IPS-18a (cell line): ENCODE data around the gene PPOX.

Experiments used
- H3K27ac ChIP-seq: one replicate; pipeline ENCODE4 v1.5.1; 2013; ENCODE audit warnings: low read length
- H3K27me3 ChIP-seq: one replicate; pipeline ENCODE4 v1.6.1; 2013; ENCODE audit warnings: mild to moderate bottlenecking, low read length; ENCODE audit not compliant: control insufficient read depth, insufficient read depth
- H3K36me3 ChIP-seq: one replicate; pipeline ENCODE4 v1.6.1; 2013; ENCODE audit warnings: low read depth, low read length; ENCODE audit not compliant: control insufficient read depth
- H3K4me1 ChIP-seq: one replicate; pipeline ENCODE4 v1.6.1; 2013; ENCODE audit warnings: low read depth, low read length; ENCODE audit not compliant: control insufficient read depth
- H3K4me3 ChIP-seq: one replicate; pipeline ENCODE4 v1.5.1; 2013; ENCODE audit warnings: low read length
- H3K9ac ChIP-seq: one replicate; pipeline ENCODE4 v1.6.1; 2013; ENCODE audit warnings: mild to moderate bottlenecking, low read length, moderate library complexity
- H3K9me3 ChIP-seq: one replicate; pipeline ENCODE4 v1.6.1; 2013; ENCODE audit warnings: low read depth, low read length; ENCODE audit not compliant: control insufficient read depth

The PPOX gene

DNA sequence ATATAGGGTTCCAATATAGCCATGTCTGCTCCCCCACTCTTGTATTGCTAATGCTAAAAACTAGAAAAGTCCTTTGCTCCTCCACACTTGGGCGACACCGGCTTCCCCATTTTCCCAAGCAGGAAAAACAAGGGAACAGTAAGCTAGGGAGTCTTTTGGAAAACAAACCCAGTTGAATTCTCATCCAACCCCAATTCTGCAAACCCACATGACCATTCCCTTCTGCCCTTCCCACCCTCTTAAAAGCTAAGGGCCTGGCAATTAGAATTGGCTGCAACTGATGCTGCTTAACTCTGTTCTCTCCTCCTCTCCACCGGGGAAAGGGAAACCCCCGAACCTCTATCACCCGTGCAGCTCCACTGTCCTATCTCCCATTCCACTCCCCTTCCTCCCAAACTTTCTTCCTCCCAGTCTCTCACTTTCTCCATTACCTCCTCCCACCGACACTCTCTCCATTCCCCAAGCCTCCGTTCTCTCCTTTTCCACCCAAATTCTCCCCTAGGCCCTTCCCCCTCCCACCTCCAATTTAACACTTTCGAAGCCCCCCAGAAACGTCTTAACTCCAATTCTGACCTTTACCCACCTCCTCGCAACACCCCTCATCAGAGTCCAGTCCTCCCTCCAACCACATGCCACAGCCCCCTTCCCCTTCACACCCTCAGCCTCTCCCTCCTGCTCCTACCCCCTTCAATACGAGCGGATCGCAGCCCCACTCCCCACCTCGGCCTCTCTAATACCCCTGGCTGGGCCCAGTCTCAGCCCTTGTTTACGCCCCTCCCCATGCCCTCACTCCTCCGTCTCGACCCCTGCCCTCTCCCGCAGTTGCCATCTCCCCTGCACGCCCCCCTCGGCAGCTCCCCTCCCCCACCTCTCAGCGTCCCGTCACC, 34.5 kb upstream of the PPOX start:
- H3K4me1 ChIP-seq, result peaks cover 9% of the 10 kb centered on the region
- H3K9ac ChIP-seq, result peak overlapping the region; percentile 88
- no peaks in the 10 kb centered on the region for H3K9me3 ChIP-seq
- no peaks in the 10 kb centered on the region for H3K27me3 ChIP-seq
- peaks cover 26% of the 10 kb centered on the region for H3K36me3 ChIP-seq
- H3K27ac ChIP-seq, result peak overlapping the region; percentile 59
- H3K4me3 ChIP-seq, result peak overlapping the region; percentile 84

DNA sequence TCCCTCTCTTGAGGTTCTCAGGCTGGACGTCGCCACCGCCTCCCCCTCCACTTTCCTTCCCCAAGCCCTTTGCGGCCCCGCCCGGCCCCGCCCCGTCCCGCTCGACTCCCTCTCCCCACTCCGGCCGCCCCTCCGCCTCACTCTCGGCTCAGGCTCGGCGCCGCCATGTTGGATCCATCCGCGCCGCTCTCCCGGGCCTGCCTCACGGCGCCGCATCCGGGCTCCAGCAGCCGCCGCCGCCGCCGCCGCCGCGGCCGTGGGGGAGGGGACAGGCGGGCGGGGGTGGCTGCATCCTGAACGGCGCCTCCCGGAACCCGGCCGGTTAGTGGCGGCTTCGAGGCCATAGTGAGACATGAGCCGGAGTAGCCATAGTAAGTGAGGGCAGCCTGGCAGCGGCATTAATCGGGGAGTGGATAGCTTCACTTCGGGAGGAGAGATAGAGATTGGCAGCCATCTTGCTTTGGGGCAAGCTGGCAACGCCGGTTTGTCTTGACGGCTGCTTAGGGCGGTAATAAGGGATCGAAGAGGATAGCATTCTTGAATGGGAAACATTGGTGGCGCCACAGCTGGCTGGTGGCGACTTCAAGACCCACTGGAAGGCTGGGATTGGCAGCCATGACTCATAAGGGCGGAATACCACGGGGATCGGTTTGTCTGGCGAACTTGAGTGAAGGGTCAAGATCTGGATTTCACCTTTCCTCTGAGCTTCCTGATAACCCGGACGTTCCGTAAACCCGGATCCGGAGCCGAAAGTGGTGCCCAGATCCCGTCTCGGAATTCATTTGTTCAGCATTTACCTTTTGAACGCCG, 33.6 kb upstream of the PPOX start, which contains the start of gene DEDD:
DEDD (minus strand) TSS at position 258 of the 810 bp plus-strand sequence. CDS start 8,205 bp downstream, outside the sequence.
- peaks cover 9% of the 10 kb centered on the region for H3K4me1 ChIP-seq
- H3K9me3 ChIP-seq, result no peaks in the 10 kb centered on the region
- peak within 1 kb of the TSS; percentile 98 for H3K27ac ChIP-seq
- no peaks in the 10 kb centered on the region for H3K27me3 ChIP-seq
- peak within 1 kb of the TSS; percentile 84 for H3K4me3 ChIP-seq
- peak within 1 kb of the TSS; percentile 88 for H3K9ac ChIP-seq
- peaks cover 20% of the 10 kb centered on the region for H3K36me3 ChIP-seq

DNA sequence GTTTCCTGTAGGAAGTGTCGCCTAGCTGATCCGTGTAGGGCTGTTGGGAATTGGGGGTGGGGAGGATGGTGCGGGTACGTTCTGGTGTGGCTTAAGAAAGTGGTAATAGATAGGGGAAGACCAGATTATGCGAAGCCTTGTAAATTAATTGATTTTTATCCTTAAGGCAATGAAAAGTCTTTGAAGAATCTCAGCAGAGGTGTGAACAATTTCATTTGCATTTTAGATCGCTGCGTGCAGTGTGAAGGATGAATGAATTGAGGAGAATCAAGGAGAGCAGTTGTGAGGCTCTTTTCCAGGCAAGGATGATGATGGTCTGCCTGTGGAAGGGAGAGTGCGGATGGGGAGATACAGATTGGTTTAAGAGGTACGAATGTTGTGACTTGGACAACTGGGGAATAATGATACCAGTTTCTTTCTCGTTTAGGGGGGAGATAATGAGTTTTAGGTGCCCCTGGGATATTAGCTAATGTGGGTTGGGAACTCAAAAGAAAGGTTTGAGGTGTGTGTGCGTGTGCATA, 32.9 kb upstream of the PPOX start:
- Histone ChIP-seq H3K9me3 (no peaks in the 10 kb centered on the region), H3K4me3 (peak overlapping the region; percentile 84), H3K4me1 (peaks cover 9% of the 10 kb centered on the region), H3K27ac (peak overlapping the region; percentile 98), H3K27me3 (no peaks in the 10 kb centered on the region), H3K36me3 (peaks cover 13% of the 10 kb centered on the region), H3K9ac (peak overlapping the region; percentile 88)

DNA sequence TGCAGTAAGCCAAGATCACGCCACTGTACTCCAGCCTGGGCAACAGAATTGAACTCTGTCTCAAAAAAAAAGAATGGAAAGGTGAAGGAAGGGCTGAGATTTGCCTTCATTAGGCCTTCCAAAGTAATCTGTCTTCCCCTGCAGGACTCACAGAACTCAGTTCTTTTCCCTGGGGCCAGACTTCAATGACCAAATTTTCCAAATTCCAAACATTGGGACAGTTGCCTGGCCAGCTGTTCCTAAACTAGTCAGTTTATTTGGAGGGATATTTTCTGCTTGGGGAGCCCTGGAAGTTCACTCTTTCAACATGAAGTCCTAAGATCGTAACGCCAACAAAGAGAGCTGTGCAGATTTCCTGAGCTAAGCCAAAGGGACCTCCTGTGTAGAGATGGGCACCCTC, 28.3 kb upstream of the PPOX start:
- H3K36me3 ChIP-seq, result no peaks in the 10 kb centered on the region
- H3K9ac ChIP-seq, result no peak overlapping the region
- no peaks in the 10 kb centered on the region for H3K27me3 ChIP-seq
- no peaks in the 10 kb centered on the region for H3K4me1 ChIP-seq
- H3K27ac ChIP-seq, result no peak overlapping the region
- H3K9me3 ChIP-seq, result no peaks in the 10 kb centered on the region
- H3K4me3 ChIP-seq, result no peak overlapping the region

DNA sequence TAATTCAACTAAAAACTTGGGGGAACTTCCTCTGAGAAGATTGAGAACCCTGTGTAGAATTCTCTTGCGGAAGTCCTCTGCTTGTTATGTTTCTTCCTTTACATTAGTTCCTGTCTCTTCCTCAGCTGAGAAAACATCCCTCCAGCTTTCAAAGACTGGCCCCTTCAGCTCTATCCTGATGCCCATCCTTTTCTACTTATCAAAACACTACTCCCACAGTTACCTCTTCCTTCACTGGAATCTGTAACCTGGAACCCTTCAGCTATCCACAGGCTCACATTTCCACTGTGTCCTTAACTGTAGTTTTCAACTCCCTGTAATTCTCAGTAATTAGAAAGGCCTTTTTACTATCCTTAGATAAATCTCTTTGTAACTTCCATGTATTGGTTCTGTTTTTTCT, 27.8 kb upstream of the PPOX start:
- Histone ChIP-seq H3K4me1 (no peaks in the 10 kb centered on the region), H3K27ac (no peak overlapping the region), H3K4me3 (no peak overlapping the region), H3K9me3 (no peaks in the 10 kb centered on the region), H3K27me3 (no peaks in the 10 kb centered on the region), H3K36me3 (no peaks in the 10 kb centered on the region), H3K9ac (no peak overlapping the region)

DNA sequence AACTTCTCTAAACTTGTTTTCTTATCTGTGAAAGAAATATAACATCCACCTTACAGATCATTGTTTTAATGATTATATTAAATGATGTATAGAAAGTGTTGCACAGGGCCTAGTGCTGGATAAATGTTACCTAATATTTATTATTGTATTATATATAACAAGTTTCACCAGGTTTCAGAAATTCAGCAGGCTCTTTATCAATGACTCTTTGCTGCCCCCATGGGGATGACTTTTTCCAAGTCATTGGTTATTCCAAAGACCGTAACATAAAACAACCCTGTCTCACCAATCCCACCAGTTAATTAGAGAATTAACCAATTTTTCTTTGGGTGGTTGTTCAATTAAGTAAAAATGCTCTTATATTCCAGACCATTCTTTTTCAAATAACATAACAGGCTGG, 26.5 kb upstream of the PPOX start:
- Histone ChIP-seq H3K27me3 (no peaks in the 10 kb centered on the region), H3K9me3 (no peaks in the 10 kb centered on the region), H3K4me3 (no peak overlapping the region), H3K27ac (no peak overlapping the region), H3K4me1 (no peaks in the 10 kb centered on the region), H3K36me3 (no peaks in the 10 kb centered on the region), H3K9ac (no peak overlapping the region)

DNA sequence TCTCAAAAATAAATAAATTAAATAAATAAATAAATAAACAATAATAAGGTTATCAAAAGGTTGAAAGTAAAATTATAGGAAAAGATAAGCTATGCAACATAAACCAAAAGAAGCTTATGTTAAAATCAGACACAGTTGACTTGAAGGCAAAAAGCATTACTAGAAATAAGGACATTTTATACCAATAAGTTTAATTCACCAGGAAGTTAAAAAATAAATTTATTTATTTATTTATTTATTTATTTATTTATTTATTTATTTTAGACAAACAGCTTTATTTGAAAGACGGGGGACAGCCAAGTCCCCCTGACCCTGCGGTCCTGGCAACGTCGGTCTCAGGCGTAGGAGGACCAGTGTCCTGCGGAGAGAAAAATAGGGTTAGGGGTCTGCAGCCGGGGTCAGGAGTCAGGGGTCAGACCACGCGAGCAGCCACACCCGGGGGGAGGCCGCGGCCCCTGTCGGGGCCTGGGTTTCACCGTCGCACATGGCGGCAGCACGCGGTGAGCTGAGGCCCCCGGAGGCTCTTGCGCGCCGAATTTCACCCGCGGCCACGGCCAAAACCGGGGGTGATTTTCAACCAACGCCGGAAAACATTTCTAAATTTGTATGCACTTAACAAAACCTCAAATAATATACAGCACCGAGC, 25.3 kb upstream of the PPOX start:
- no peak overlapping the region for H3K27ac ChIP-seq
- no peaks in the 10 kb centered on the region for H3K27me3 ChIP-seq

DNA sequence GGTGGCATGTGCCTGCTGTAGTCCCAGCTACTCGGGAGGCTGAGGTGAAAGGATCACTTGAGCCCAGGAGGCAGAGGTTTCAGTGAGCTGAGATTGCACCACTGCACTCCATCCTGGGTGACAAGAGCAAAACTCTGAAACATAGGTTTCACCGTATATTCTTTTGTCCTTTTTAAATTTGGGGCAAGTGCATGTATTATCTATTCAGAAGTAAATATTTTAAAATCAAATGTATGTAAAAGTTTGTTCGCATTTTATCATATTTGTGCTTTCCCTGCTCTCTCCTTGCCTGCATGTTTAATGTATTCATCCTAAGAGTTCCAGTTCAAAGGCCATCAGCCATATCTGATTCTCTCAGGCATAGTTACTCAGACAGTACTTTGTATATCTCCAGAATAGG, 20.4 kb upstream of the PPOX start:
- Histone ChIP-seq H3K9ac (no peak overlapping the region), H3K9me3 (no peaks in the 10 kb centered on the region), H3K4me3 (no peak overlapping the region), H3K27ac (no peak overlapping the region), H3K27me3 (no peaks in the 10 kb centered on the region), H3K36me3 (no peaks in the 10 kb centered on the region), H3K4me1 (no peaks in the 10 kb centered on the region)

More for the DNA sequence above, 25.3 kb upstream of the PPOX start:
- Histone ChIP-seq H3K9me3 (no peaks in the 10 kb centered on the region), H3K36me3 (no peaks in the 10 kb centered on the region), H3K4me1 (no peaks in the 10 kb centered on the region), H3K4me3 (no peak overlapping the region), H3K9ac (no peak overlapping the region)

DNA sequence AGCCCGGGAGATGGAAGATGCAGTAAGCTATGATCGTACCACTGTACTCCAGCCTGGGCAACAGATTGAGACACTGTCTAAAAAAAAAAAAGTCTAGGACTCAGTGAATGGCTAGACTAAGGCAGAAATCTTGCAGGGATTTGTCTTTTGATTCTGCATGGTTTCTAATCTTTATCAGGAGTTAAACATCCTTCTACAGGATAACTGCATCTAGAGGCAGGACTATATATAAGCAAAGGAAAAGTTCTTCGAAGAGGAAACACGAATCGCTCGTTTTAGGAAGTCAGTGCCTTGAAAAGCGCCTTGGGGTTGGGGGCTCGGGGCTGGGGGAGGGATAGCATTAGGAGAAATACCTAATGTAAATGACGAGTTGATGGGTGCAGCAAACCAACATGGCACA, 13.1 kb upstream of the PPOX start:
- peak overlapping the region; percentile 24 for H3K27ac ChIP-seq
- peak overlapping the region; percentile 99 for H3K9ac ChIP-seq
- peak overlapping the region; percentile 98 for H3K4me3 ChIP-seq
- peaks cover 9% of the 10 kb centered on the region for H3K36me3 ChIP-seq
- peaks cover 3% of the 10 kb centered on the region for H3K4me1 ChIP-seq
- no peaks in the 10 kb centered on the region for H3K9me3 ChIP-seq
- no peaks in the 10 kb centered on the region for H3K27me3 ChIP-seq

DNA sequence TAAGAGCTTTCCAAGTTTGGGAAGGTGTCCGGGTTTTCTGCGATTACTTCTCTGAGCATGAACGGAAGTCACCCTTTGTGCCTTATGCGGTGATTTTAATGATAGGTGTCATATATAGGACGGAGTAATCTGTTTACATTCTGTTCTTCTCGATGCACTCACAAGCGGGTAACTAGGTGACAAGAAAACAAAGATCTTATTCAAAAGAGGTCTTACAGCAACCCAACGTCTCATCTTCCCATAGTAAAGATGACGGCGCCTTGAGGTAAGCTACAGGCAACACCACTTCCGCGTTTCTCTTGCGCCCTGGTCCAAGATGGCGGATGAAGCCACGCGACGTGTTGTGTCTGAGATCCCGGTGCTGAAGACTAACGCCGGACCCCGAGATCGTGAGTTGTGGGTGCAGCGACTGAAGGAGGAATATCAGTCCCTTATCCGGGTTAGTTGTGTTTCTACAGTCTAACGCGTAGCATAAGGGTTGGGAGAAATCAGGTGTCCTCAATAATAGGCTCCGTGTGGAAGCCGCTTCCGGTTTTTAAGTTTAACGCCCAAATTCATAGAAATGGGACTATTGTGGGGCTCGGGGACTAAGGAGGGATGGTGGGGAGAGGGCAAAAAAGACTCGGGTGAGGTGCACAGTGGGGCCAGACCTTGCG, 12.4 kb upstream of the PPOX start, which contains the start of gene UFC1:
UFC1 (plus strand) TSS at position 297 of the 656 bp plus-strand sequence; CDS start at position 317, 20 bp downstream.
- Histone ChIP-seq H3K9ac (peak within 1 kb of the TSS; percentile 99), H3K9me3 (no peaks in the 10 kb centered on the region), H3K27ac (peak within 1 kb of the TSS; percentile 100), H3K27me3 (no peaks in the 10 kb centered on the region), H3K4me1 (peaks cover 7% of the 10 kb centered on the region), H3K4me3 (peak within 1 kb of the TSS; percentile 98), H3K36me3 (peaks cover 14% of the 10 kb centered on the region)
